ENCODE data around the gene TMC1.

TMC1 gene

DNA sequence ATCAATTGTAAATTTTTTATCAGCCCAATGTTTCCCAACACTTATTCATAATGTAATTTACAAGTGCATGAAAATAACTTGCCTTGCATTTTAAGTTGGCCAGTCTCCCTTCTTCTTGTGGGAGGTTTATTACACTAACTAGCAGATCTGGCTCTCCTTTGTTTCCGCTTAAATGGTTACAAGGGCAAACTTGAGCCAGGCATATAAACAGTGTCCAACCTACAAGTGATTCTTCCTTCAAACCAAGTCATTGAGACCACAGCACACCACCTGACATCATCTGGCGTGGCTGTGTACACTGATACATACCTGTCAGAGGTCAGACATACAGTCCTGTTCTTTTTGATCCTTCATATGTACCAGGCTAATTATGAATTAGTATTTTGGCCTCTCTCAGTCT is 351.3 kb downstream of the TMC1 start:
- no peak for DNase-seq (ENCODE audit: low read depth in 2 of 2)

DNA sequence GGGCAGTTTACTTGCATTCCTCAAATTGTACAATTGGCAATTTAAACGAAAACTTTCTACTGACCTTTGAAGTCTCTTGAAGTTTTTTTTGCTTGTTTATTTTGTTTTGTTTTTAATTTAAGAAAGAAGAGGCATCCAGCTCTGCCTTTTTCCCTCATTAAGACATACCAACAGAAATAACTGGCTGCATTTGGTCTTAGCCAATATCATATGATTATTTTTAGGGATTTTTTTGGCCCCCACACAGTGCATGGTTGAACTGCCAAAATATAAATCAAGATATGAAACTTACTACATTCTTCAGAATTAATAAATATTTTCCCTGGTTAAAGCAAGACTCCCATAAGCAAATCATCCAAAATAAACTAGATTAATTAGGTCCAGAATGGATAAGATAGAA is 352.0 kb downstream of the TMC1 start:
- DNase-seq (ENCODE audit: low read depth in 2 of 2) = no peak

DNA sequence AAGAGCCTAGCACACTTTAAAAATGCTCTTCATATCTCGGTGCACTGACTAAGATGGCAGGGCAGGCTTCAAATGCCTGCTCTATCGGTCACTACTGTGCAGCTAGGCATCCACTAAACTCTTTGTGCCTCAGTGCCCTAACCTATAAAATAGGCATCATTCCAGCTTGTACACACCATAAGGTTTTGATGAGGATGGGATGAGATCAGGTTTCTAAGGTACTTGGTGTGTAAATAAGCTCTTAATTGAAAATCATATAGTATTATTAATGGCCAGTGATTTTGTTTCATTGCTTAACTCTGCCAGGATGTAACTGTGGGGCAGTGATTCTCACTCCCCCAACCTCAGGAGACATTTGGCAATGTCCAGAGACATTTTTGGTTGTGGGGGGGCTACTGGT is 352.9 kb downstream of the TMC1 start:
- DNase-seq (ENCODE audit: low read depth in 2 of 2) = no peak

DNA sequence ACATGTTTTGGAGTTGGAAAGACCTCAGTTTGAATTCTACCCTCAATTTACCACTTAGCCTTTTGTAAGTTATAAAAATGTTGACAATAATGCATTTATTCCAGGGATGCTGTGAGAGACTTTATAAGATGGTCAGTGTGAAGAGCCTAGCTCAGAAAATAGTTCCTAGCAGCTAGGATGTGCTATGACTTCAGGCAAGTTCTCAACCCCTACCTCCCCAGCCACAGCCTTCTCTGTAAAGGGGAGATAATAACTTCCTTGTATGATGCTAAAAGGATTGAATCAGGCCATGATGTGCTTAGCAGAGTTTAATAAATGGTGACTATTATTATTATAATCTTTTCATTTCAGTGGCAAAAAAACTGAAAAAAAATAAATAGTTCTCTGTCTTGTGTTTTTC is 353.8 kb downstream of the TMC1 start:
- no peak for DNase-seq (ENCODE audit: low read depth in 2 of 2)

DNA sequence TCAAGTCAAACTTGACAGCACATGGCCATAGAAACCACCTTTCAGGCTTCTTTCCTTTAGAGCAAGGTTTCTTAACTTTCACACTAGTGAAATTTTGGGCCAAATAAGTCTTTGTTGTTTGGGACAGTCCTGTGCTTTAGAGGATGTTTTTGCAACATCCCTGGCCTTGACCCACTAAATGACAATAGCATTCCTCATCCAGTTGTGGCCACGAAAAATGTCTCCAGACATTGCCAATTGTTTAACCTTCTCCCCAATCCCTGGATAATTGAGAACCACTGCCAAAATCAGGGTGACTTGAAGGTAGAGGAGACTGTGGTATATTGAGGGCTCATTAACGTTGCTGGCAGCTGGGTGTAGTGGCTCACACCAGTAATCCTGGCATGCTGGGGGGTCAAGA is 359.4 kb downstream of the TMC1 start:
- no peak for DNase-seq (ENCODE audit: low read depth in 2 of 2)

DNA sequence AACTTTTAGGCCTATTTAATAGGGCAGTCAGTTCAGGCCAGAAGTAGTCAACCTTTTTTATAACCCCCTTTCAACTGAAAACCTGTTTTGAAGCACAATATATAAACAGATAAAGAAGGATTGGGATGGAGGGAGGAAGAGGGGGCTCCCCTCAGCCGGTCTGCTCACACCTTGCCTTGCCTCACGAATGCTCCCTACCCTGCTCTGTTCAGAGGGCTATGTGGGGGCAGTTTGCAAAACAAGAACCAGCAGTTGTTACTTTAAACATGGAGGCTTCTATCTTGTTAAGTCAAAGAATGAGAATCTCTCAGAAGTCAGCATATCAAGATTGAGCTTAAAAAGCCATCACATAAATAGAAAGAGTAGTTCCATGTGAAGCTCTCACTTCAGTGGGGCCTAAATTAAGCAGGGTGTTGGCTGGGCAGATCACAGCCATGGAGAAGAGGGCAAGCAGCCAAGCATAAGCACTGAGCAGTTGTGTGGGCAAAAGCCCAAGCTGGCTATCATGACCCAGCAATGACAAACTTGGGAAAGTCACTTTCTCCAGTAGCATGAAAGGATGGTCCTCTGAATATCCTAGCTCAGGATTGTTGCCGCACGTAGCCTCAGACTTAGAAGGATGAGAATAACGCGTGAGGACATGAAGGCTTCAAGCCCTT is 360.8 kb downstream of the TMC1 start:
- DNase-seq (ENCODE audit: low read depth in 2 of 2) = no peak

DNA sequence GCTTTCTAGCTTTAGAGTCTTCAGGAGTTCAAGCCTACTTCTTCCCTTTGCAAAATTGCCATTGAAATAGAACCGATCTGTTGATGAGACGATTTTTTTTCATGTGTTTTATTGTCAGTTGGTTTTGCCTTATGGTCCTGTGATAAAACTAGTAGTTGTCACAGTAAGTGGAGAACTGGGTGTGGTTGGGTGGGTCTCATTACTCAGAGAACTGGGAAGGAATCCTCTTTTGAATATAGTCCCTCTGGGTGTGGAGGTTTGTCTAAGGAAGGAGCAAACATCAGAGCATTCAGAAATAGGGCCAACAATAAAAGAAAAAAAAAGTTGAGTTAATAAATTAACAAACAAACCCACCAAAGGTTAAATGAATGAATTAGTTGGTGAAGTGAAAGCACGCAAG is 362.5 kb downstream of the TMC1 start:
- no peak for DNase-seq (ENCODE audit: low read depth in 2 of 2)

DNA sequence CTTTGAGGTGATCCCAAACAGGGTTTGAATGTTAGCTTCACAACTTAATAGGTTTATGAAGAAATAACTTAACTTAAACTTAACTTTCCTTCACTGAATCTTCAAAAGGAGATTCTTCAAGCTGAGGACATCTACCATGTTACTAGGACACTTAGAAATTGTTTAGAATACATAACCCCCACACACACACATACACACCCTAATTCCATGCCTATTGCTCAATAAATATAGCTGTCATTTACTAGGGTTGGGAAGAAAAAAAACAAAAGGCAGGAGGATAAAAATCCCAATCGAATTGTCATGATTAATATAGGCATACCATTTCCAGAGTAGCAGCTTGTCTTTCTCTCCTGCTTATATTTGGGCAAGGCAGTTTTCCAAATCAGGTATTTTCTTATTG is 363.1 kb downstream of the TMC1 start:
- DNase-seq (ENCODE audit: low read depth in 2 of 2) = no peak

Data from fibroblast of skin of left biceps (primary cell).